Ovary (tissue), 3 donors: ENCODE results near the gene TTC7B.

Experiments
- EP300 ChIP-seq: sonication (generic); formaldehyde crosslinking; IDR thresholded peaks from one replicate; pipeline ENCODE4 v1.6.1; 2017; ENCODE audit warnings: antibody characterized with exemption
- TF ChIP-seq, protein P1 (sequence below), 3 donors: fragments of 450-650 bp in 2 of 3; fragments of 200-600 bp in 1 of 3; IDR thresholded peaks; one replicate each; pipeline versions ENCODE4 v1.5.1 to v1.8.0; 2016 to 2022; ENCODE audit warnings: antibody characterized with exemption in 3 of 3, mild to moderate bottlenecking in 1 of 3
- donor health status: DM: no; HTN: no; CAD: no.

DNA sequence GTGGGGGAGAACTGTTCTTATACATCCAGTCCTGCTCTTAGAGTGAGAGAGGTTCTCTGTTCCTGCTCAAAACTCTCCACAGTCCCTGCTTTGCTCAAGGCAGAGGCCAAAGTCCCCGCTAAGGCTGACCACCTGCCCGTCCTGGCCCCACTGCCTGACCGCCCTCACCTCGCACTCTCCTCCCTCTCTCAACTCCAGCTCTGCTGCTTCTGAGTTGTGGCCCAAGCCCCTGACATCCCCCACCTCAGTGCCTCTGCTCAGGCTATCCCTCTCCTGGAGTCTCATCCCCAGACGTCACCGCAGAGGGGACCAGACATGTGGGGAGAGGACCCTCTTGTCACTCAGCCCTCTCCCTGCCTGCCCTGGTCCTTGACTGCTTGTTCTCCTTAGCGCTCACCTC, 308.8 kb downstream of the TTC7B start:
- TF ChIP-seq, protein P1, sequence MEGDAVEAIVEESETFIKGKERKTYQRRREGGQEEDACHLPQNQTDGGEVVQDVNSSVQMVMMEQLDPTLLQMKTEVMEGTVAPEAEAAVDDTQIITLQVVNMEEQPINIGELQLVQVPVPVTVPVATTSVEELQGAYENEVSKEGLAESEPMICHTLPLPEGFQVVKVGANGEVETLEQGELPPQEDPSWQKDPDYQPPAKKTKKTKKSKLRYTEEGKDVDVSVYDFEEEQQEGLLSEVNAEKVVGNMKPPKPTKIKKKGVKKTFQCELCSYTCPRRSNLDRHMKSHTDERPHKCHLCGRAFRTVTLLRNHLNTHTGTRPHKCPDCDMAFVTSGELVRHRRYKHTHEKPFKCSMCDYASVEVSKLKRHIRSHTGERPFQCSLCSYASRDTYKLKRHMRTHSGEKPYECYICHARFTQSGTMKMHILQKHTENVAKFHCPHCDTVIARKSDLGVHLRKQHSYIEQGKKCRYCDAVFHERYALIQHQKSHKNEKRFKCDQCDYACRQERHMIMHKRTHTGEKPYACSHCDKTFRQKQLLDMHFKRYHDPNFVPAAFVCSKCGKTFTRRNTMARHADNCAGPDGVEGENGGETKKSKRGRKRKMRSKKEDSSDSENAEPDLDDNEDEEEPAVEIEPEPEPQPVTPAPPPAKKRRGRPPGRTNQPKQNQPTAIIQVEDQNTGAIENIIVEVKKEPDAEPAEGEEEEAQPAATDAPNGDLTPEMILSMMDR (IDR thresholded peaks at IDR 0.05) = no peak
- no peak for TF ChIP-seq EP300
